H1 (cell line): Measurements from ENCODE around the gene FAM163A. TPM values are rescaled to one million over a fixed set of nuclear protein-coding genes. Genes with fewer than 3 reads are reported as not detected.

ENCODE experiments used
- CTCF ChIA-PET: fragments of 300-600 bp; sonication (Branson Sonifier 250); formaldehyde crosslinking; loops from one replicate; lab custom pipeline; 2021; ENCODE audit not compliant: partially characterized antibody; lab: Charles Lee
- POLR2A ChIA-PET: fragments of 300-600 bp; sonication (Branson Sonifier 250); formaldehyde crosslinking; loops from one replicate; lab custom pipeline; 2021; ENCODE audit warnings: inconsistent platforms; ENCODE audit not compliant: partially characterized antibody; lab: Charles Lee
- DNase-seq, 2 experiments: peaks; one replicate each; pipeline versions ENCODE4 v3.0.0 to v3.0.0-alpha.2; 2010 to 2022; ENCODE audit warnings: low spot score in 2 of 2, low read depth in 1 of 2, mixed read lengths in 1 of 2
- FAIRE-seq: peaks from 2 replicates; lab custom pipeline; 2011; peaks lifted over from hg19 to GRCh38; lab: Jason Lieb, UNC
- H2AFZ ChIP-seq: 2 replicates; pipeline ENCODE4 v1.8.1; 2012; ENCODE audit warnings: low read length, inconsistent platforms
- H2AK5ac ChIP-seq: 2 replicates; pipeline ENCODE4 v1.6.1; 2013; ENCODE audit warnings: low read depth, low read length
- H2BK120ac ChIP-seq: replicated peaks from 2 replicates; pipeline ENCODE3; 2013; ENCODE audit warnings: low read depth, low read length, inconsistent platforms
- H2BK12ac ChIP-seq: 2 replicates; pipeline ENCODE4 v1.6.1; 2013; ENCODE audit warnings: low read depth, low read length
- H2BK15ac ChIP-seq: 2 replicates; pipeline ENCODE4 v1.6.1; 2013; ENCODE audit warnings: low read length
- H2BK20ac ChIP-seq: 2 replicates; pipeline ENCODE4 v1.6.1; 2013; ENCODE audit warnings: low read length
- H2BK5ac ChIP-seq: 2 replicates; pipeline ENCODE4 v1.6.1; 2013; ENCODE audit warnings: low read depth, low read length
- H3K14ac ChIP-seq: 2 replicates; pipeline ENCODE4 v1.6.1; 2013; ENCODE audit warnings: inconsistent platforms; ENCODE audit not compliant: insufficient read length
- H3K18ac ChIP-seq: 2 replicates; pipeline ENCODE4 v1.6.1; 2013; ENCODE audit warnings: low read length; ENCODE audit errors: extremely low read depth
- H3K23ac ChIP-seq: 2 replicates; pipeline ENCODE4 v1.6.1; 2013; ENCODE audit warnings: inconsistent platforms; ENCODE audit not compliant: insufficient read length
- H3K23me2 ChIP-seq: 2 replicates; pipeline ENCODE4 v1.6.1; 2013; ENCODE audit warnings: low read depth, low read length
- H3K27ac ChIP-seq: 2 replicates; pipeline ENCODE4 v1.6.1; 2011; ENCODE audit warnings: low read depth, low read length, inconsistent platforms
- H3K27me3 ChIP-seq, 4 experiments: replicated peaks in 1 of 4; 1 replicate in 1 of 4; 2 replicates in 3 of 4; pipeline versions ENCODE4 v1.6.1 to v1.8.1; 2011 to 2013; ENCODE audit warnings: low read length in 3 of 4, mild to moderate bottlenecking in 3 of 4, inconsistent platforms in 2 of 4, mixed read lengths in 2 of 4, moderate library complexity in 1 of 4; ENCODE audit not compliant: control insufficient read depth in 3 of 4, insufficient read depth in 3 of 4; ENCODE audit errors: extremely low read depth in 1 of 4
- H3K36me3 ChIP-seq, 4 experiments: 2 replicates each; pipeline versions ENCODE4 v1.6.1 to v1.8.1; 2011 to 2013; ENCODE audit warnings: mild to moderate bottlenecking in 4 of 4, low read length in 3 of 4, moderate library complexity in 2 of 4, control low read depth in 1 of 4, inconsistent platforms in 1 of 4; ENCODE audit not compliant: insufficient read depth in 4 of 4, control insufficient read depth in 2 of 4
- H3K4ac ChIP-seq: replicated peaks from 2 replicates; pipeline ENCODE3; 2013; ENCODE audit warnings: low read length, low read depth, mixed read lengths, inconsistent platforms; ENCODE audit not compliant: insufficient read length
- H3K4me1 ChIP-seq, 4 experiments: replicated peaks in 1 of 4; 1 replicate in 1 of 4; 2 replicates in 3 of 4; pipeline versions ENCODE4 v1.6.1 to v1.8.1; 2011 to 2013; ENCODE audit warnings: low read length in 3 of 4, inconsistent platforms in 2 of 4, mixed read lengths in 1 of 4; ENCODE audit not compliant: insufficient read depth in 4 of 4, control insufficient read depth in 3 of 4
- H3K4me2 ChIP-seq, 2 experiments: 2 replicates each; pipeline versions ENCODE4 v1.6.1 to v1.8.1; 2011 to 2013; ENCODE audit warnings: low read depth in 2 of 2, low read length in 2 of 2, control low read depth in 1 of 2, inconsistent platforms in 1 of 2, mild to moderate bottlenecking in 1 of 2; ENCODE audit not compliant: insufficient read depth in 1 of 2
- H3K4me3 ChIP-seq, 4 experiments: fragments of 200-600, 300-600 bp in 1 of 4; sonication (generic), shearing (Covaris generic), sonication (Bioruptor Twin) in 1 of 4; 2 replicates each; pipeline versions ENCODE4 v1.5.1 to v1.8.1; 2011 to 2016; ENCODE audit warnings: low read length in 4 of 4, low read depth in 3 of 4, control low read depth in 2 of 4, inconsistent platforms in 2 of 4, mild to moderate bottlenecking in 2 of 4, mixed read lengths in 1 of 4, moderate library complexity in 1 of 4; ENCODE audit not compliant: insufficient read depth in 2 of 4; ENCODE audit errors: extremely low read depth in 1 of 4
- H3K56ac ChIP-seq: replicated peaks from 2 replicates; pipeline ENCODE3; 2013; ENCODE audit warnings: low read depth, mild to moderate bottlenecking, mixed read lengths, low read length, inconsistent platforms; ENCODE audit not compliant: insufficient read length
- H3K79me1 ChIP-seq: 2 replicates; pipeline ENCODE4 v1.6.1; 2013; ENCODE audit warnings: low read depth, low read length, control low read depth
- H3K79me2 ChIP-seq, 2 experiments: 2 replicates each; pipeline versions ENCODE4 v1.6.1 to v1.8.1; 2012 to 2013; ENCODE audit warnings: low read length in 2 of 2, mild to moderate bottlenecking in 2 of 2, inconsistent platforms in 1 of 2; ENCODE audit not compliant: insufficient read depth in 2 of 2, control insufficient read depth in 1 of 2
- H3K9ac ChIP-seq, 4 experiments: replicated peaks in 1 of 4; 1 replicate in 1 of 4; 2 replicates in 3 of 4; pipeline versions ENCODE4 v1.6.1 to v1.8.1; 2011 to 2013; ENCODE audit warnings: low read depth in 3 of 4, low read length in 3 of 4, control low read depth in 2 of 4, mild to moderate bottlenecking in 2 of 4, moderate library complexity in 2 of 4, inconsistent platforms in 1 of 4; ENCODE audit errors: extremely low read depth in 1 of 4
- H3K9me3 ChIP-seq, 2 experiments: 2 replicates each; pipeline versions ENCODE4 v1.6.1 to v1.8.1; 2012 to 2013; ENCODE audit warnings: mild to moderate bottlenecking in 2 of 2, moderate library complexity in 2 of 2, control low read depth in 1 of 2, inconsistent platforms in 1 of 2, low read depth in 1 of 2, low read length in 1 of 2, mixed read lengths in 1 of 2; ENCODE audit not compliant: insufficient read depth in 2 of 2
- H4K20me1 ChIP-seq, 2 experiments: replicated peaks in 1 of 2; 2 replicates each; pipeline versions ENCODE3 to v1.8.1; 2011 to 2013; ENCODE audit warnings: inconsistent platforms in 2 of 2, low read length in 2 of 2, mild to moderate bottlenecking in 1 of 2; ENCODE audit not compliant: insufficient read depth in 2 of 2, control insufficient read depth in 1 of 2
- H4K5ac ChIP-seq: 2 replicates; pipeline ENCODE4 v1.6.1; 2013; ENCODE audit warnings: low read length, low read depth, mixed read lengths, inconsistent platforms; ENCODE audit not compliant: insufficient read length
- H4K8ac ChIP-seq: 2 replicates; pipeline ENCODE4 v1.8.0; 2013; ENCODE audit warnings: mild to moderate bottlenecking, moderate library complexity, low read length, inconsistent platforms; ENCODE audit not compliant: insufficient read depth; ENCODE audit errors: extremely low read depth
- H4K91ac ChIP-seq: replicated peaks from 2 replicates; pipeline ENCODE3; 2013; ENCODE audit warnings: low read length, mixed read lengths, inconsistent platforms; ENCODE audit not compliant: insufficient read length
- RXRA ChIP-seq: IDR thresholded peaks from 2 replicates; pipeline ENCODE4 v1.6.1; 2011; ENCODE audit warnings: low read depth, mild to moderate bottlenecking, low read length, moderate library complexity; ENCODE audit not compliant: insufficient read depth
- WGBS, 2 experiments: shearing (Covaris generic) in 1 of 2; methylation state at CpG; one replicate each; pipeline versions ENCODE4 v1.1.6 to v1.1.7; 2013 to 2015; ENCODE audit warnings: low lambda C conversion rate in 2 of 2, mixed read lengths in 2 of 2, inconsistent platforms in 1 of 2, low coverage in 1 of 2, missing lambda C conversion rate in 1 of 2; ENCODE audit not compliant: insufficient replicate concordance in 2 of 2, insufficient coverage in 1 of 2, insufficient read length in 1 of 2; ENCODE audit errors: extremely low coverage in 1 of 2, missing lambda C conversion rate in 1 of 2; 5-methylcytosine and 5-hydroxymethylcytosine counted together
- polyA plus RNA-seq, 7 experiments: library from polyadenylated mRNA; depleted of rRNA in 3 of 7; stranded (reverse) in 5 of 7; unstranded in 2 of 7; fragments of >200 nt in 5 of 7; fragments of 200-250 nt in 2 of 7; gene quantifications; 1 replicate in 5 of 7; 2 replicates in 1 of 7; 4 replicates in 1 of 7; pipeline versions ENCODE4 v1.2.1 to v1.2.3, GENCODE V29; 2011 to 2013; ENCODE audit warnings: missing spikeins in 2 of 7, mixed read lengths in 2 of 7
- total RNA-seq: library from RNA; stranded (reverse); fragmentation: NEBNext Ultra II Directional; extraction: Animal tissue kit (Norgen Biotek cat#: 25700); gene quantifications from 2 replicates; pipeline ENCODE4 v1.2.1, GENCODE V29; 2021

Gene FAM163A
- total and polyA plus RNA-seq, 2 of the 8 experiments (the other 6 are each of a cell fraction or from before 2014, with no cell fraction given), result 0.13 to 0.18 TPM

GRCh38 chr1:179817789-179818188, 74.7 kb downstream of the FAM163A start:
- no peaks in the 10 kb centered on the region for H3K36me3 ChIP-seq
- H2AK5ac ChIP-seq, result no peak overlapping the region
- no peak for DNase-seq
- no peak overlapping the region for H3K56ac ChIP-seq
- no peak overlapping the region for H3K23ac ChIP-seq
- H4K91ac ChIP-seq, result no peak overlapping the region
- no peak overlapping the region for H3K4me3 ChIP-seq
- no peak overlapping the region for H3K4me2 ChIP-seq
- H2BK5ac ChIP-seq, result no peak overlapping the region
- no peak overlapping the region for H2BK20ac ChIP-seq
- no peak overlapping the region for H2AFZ ChIP-seq
- H3K23me2 ChIP-seq, result peaks cover 11% of the 10 kb centered on the region
- no peak for FAIRE-seq
- H2BK15ac ChIP-seq, result no peak overlapping the region
- no peaks in the 10 kb centered on the region for H3K79me2 ChIP-seq
- no peaks in the 10 kb centered on the region for H4K20me1 ChIP-seq
- no peaks in the 10 kb centered on the region for H3K79me1 ChIP-seq
- H3K18ac ChIP-seq, result no peak overlapping the region
- H4K8ac ChIP-seq, result peak overlapping the region; percentile 29; the same call in 1 of the 2 replicates
- ChIA-PET CTCF (interaction anchor here (1.0 to 18.9 kb wide), 11 partner anchors 7 to 548 kb away, joined by 3 to 595 read pairs (median 5); no protein-coding TSS in a partner anchor), POLR2A (no interaction called here)
- H3K4me1 ChIP-seq, result peaks cover 4 to 12% (median 6%) of the 10 kb centered on the region in 4 experiments; a peak in 6 of 7 replicates
- no peak overlapping the region for H3K27ac ChIP-seq
- peaks cover 0 to 17% (median 13%) of the 10 kb centered on the region in 4 experiments; a peak in 6 of 7 replicates for H3K27me3 ChIP-seq
- H2BK12ac ChIP-seq, result no peak overlapping the region
- no peak overlapping the region for H3K14ac ChIP-seq
- no peak overlapping the region for H3K9ac ChIP-seq
- H3K9me3 ChIP-seq, result no peaks in the 10 kb centered on the region
- WGBS, 2 experiments, result 87% methylated on average over 4 of the region's 8 CpGs; no CpG with 5 or more reads in 1 of the 2 experiments
- H2BK120ac ChIP-seq, result no peak overlapping the region
- H3K4ac ChIP-seq, result no peak overlapping the region
- H4K5ac ChIP-seq, result no peak overlapping the region
- no peak for TF ChIP-seq RXRA
